Activated CD8-positive, alpha-beta memory T cell treated with anti-CD3 and anti-CD28 coated beads, Interleukin-2, amount 50 U/mL, for 4 hours (primary cell): ENCODE results near the gene CYP21A2.
"Not testable (repeated sequence)": the region's sequence is repeated elsewhere in the genome, so short reads cannot be mapped to it uniquely, and the experiment has no call there.

Experiments
- DNase-seq: peaks from one replicate; pipeline ENCODE4 v3.0.0-alpha.2; 2020

CYP21A2 gene

GRCh38 chr6:32037598-32038524 is at the start of gene CYP21A2:
CYP21A2 (plus strand) TSS chr6:32038415; CDS start chr6:32038423, 8 bp downstream.
- DNase-seq, result not testable (repeated sequence)

DNA sequence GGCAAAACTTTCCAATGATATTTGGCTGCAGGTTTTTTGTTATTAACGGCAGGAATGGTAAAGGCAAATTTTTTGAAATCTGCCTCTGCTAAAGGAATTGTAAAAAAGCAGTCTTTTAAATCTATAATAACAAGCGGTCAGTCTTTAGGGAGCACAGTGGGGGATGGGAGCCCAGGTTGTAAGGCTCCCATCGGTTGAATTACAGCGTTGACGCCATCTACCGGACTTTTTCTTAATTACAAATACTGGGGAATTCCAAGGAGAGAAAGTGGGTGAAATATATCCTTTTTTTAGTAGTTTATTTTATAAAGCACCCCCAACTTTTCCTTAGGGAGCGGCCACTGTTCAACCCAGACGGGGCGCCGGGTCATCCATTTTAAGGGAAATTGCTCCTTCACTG is 48.9 kb upstream of the CYP21A2 start:
- DNase-seq, result not testable (repeated sequence)

DNA sequence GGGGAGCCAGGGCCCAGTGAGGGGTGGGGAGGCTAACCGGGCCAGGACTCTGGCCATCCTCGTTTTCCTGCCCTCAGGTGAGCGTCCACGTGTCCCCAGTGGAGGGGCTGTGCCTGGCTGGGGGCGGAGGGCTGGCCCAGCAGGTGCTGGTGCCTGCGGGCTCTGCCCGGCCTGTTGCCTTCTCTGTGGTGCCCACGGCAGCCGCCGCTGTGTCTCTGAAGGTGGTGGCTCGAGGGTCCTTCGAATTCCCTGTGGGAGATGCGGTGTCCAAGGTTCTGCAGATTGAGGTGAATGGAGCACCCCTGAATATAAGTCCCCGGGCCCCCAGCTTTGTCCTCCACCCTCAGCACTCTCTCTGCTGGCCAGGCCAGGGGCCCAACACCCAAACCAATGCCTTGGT is 43.8 kb upstream of the CYP21A2 start:
- not testable (repeated sequence) for DNase-seq

DNA sequence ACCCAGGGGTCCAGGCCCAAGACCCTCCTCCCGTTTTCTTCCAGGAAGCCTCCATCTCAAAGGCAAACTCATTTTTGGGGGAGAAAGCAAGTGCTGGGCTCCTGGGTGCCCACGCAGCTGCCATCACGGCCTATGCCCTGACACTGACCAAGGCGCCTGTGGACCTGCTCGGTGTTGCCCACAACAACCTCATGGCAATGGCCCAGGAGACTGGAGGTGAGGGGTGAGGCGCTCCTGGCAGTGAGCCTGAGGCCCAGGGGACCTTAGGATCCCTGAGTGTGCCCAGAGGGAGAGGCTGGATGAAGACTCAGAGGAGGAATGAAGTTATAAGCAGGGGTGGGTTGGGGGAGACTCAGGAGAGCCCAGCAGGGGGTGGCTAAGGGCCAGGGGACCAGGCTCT is 41.8 kb upstream of the CYP21A2 start:
- DNase-seq, result not testable (repeated sequence)

DNA sequence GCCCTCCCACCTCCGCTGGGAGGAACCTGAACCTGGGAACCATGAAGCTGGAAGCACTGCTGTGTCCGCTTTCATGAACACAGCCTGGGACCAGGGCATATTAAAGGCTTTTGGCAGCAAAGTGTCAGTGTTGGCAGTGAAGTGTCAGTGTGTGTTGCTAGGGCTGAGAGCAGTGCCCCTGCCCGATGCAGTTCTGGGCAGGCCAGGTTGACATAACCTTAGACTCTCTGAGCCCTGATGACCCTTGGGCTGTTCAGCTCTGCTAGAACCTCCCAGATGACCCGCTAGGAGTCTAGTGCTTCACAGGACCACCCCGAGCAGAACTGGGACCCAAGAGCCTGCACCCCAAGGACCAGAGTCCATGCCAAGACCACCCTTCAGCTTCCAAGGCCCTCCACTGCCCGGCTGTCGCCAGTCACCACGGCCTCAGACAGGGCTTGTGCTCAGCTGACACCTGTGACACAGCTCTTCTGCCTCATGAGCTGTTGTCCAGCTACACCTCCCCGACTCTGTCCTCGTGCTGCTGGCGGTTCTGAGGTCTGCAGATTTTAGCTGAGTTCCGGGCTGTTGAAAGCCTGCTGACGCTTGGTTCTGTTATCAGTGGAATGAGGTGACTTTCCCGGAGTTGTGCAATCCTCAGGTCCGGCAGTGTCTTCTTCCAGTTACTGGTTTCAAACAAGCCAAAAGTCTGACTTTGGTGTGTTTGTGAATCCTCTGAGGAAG is 35.5 kb upstream of the CYP21A2 start:
- not testable (repeated sequence) for DNase-seq

DNA sequence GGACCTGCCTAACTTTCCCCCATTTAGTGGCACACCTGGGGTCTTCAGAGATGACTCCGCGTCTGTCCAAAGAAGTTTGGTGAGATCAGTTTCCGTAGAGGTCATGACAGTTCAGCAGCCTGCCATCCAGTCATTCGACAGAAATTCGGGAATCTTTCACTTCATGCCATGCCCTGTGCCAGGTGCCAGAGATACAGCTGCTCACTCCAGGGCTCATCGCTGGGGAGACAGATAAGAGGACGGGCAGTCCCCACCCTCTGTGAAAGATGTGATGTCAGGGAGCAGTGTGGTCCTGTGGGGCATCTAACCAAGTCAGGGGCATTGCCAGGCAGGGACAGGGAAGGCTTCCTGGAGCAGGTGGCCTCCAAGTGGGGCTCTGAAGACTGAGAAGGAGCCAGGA is 34.9 kb upstream of the CYP21A2 start:
- not testable (repeated sequence) for DNase-seq

DNA sequence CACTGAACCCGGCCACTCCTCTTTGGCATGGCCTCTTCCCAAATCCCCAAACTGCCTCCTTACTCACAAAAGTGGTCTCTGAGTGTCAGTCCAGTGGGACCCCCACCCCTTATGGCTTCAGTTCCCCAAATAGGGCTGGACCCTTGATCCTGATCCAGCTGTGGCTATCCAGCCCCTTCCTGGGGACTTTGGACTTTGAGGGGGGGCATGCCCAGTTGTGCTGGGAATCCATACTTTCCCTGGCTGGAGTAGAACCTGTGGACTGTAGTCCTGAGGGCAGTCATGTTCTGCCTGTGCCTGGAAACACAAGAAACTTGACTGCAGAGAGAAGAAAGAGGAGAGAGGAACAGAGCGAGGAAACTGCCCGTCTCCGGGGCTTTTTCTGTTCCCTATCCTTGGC is 33.8 kb upstream of the CYP21A2 start:
- not testable (repeated sequence) for DNase-seq

DNA sequence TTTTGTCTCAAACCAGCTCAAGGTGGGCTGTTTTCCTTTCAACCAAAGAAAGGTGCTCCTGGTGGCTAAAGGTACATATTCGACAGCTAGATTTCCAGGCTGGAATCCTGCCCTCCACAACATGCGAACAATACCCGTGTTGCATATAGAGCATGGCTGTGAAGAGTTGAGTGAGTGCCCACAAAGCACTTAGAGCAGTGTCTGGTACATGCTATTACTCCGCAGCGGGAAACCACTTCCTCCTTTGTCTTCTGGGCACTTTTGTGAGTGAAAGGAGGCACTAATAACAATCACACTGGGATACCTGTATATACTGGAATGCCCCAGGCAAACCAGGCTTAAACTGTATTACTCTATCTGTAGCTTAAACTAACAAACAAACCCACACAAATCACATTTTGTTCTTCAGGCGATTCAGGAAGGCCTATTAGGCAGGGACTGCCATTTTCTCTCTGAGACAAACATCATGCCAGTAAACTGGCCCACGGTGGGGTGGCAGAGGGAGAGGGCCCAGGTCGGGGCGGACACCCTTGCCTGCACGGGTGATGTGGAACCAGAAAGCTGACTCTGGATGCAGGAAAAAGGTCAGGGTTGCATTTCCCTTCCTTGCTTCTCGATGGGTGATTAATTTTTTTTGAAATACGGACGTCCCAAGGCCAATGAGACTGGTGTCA is 33.2 kb upstream of the CYP21A2 start:
- not testable (repeated sequence) for DNase-seq

GRCh38 chr6:32005538-32005880 is 32.7 kb upstream of the CYP21A2 start:
- peak; percentile 4 for DNase-seq

DNA sequence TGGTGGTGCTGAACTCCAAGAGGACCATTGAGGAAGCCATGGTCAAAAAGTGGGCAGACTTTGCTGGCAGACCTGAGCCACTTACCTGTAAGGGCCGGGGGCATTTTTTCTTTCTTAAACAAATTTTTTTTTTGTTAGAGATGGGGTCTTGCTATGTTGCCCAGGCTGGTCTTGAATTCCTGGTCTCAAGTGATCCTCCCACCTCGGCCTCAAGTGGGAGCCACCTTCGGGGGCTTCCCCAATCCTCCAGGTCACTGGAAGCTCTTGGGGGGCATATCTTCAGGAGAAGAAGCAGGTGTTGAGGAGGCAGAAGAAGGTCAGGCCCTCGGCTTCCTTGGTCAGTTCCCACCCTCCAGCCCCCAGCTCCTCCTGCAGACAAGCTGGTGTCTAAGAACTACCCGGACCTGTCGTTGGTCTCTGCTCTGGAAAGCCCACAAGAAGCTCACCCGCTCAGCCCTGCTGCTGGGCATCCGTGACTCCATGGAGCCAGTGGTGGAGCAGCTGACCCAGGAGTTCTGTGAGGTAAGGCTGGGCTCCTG is 32.2 kb upstream of the CYP21A2 start:
- peak; percentile 4 for DNase-seq

DNA sequence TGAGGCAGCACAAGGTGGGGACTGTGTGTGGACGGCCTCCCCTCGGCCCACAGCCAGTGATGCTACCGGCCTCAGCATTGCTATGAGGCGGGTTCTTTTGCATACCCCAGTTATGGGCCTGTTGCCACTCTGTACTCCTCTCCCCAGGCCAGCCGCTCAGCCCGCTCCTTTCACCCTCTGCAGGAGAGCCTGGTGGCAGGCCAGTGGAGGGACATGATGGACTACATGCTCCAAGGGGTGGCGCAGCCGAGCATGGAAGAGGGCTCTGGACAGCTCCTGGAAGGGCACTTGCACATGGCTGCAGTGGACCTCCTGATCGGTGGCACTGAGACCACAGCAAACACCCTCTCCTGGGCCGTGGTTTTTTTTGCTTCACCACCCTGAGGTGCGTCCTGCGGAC is 31.1 kb upstream of the CYP21A2 start:
- DNase-seq, result peak; percentile 2

GRCh38 chr6:32008037-32008436 is 30.2 kb upstream of the CYP21A2 start:
- DNase-seq, result not testable (repeated sequence)

DNA sequence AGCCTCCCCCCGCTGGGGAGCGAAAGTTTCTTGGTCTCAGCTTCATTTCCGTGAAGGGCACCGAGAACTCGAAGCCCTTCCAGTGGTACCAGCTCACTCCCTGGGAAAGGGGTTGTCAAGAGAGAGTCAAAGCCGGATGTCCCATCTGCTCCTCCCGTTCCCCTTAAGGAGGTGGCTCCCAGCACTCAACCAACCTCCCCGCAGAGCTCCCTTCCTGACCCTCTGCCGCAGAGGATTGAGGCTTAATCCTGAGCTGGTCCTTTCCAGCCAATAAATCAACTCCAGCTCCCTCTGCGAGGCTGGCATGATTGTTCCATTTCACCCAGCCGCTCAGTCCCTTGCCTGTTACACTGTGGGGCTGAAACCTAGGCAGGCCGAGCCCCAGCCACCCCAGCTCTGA is 29.6 kb upstream of the CYP21A2 start:
- peak; percentile 4 for DNase-seq

DNA sequence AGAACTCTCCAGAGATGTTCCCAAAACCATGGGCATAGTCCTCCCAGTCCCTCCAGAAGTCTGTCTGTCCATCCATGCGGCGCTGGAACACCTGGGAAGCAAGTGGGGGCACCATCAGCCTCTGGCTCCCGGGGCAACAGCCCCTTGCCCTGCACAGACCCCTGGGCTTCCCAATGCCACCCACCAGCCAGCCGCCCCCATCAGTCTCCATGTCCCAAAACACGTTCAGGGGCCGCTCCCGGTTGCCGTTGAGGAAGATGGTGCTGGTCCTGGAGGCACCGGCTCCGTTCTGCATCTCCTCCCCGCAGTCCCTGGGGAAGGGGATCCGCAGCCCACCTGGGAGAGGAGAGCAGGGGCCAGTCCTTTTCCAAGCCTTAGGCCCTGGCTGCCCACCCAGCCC is 28.7 kb upstream of the CYP21A2 start:
- DNase-seq, result not testable (repeated sequence)

- DNase-seq, result peak; percentile 5
These were observed 27.2 kb upstream of the CYP21A2 start for GRCh38 chr6:32010856-32011530.

DNA sequence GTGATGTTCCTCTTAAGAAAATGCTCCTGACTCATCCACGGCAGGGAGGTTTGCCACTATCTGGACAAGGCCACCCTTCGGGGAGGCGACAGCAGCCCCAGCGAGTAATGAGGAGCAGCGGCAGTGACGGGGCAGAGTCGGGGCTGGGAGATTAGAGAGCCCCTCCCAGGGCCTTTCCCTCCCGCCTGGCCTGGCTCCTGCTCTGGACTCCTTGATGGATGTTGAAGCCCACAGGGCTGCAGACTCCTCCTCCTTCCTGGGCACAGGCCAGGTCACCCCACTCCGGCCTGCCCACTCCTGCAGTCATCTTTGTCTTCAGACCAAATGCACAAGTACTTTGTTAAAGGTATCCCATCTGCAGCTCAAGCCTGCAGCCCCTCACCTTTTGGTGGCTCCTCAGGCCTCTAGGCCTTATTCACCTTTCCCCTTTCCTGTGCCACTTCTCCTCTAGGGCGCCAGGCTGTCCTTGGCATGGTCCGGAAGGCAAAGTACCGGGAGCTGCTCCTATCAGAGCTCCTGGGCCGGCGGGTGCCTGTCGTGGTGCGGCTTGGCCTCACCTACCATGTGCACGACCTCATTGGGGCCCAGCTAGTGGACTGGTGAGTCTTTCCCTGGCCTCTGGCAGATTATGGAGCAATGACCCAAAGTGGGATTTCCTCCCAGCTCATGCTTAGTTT is 25.1 kb upstream of the CYP21A2 start:
- not testable (repeated sequence) for DNase-seq

GRCh38 chr6:32013738-32014137 is 24.5 kb upstream of the CYP21A2 start:
- not testable (repeated sequence) for DNase-seq

GRCh38 chr6:32014547-32014946 is 23.7 kb upstream of the CYP21A2 start, which contains the start of gene C4B:
C4B (plus strand) TSS chr6:32014795; CDS start chr6:32014846, 51 bp downstream.
- DNase-seq, result not testable (repeated sequence)

- not testable (repeated sequence) for DNase-seq
These were observed 16.1 kb upstream of the CYP21A2 start for GRCh38 chr6:32022100-32022499.

- DNase-seq, result not testable (repeated sequence)
These were observed 9.6 kb upstream of the CYP21A2 start for GRCh38 chr6:32028631-32029030.

DNA sequence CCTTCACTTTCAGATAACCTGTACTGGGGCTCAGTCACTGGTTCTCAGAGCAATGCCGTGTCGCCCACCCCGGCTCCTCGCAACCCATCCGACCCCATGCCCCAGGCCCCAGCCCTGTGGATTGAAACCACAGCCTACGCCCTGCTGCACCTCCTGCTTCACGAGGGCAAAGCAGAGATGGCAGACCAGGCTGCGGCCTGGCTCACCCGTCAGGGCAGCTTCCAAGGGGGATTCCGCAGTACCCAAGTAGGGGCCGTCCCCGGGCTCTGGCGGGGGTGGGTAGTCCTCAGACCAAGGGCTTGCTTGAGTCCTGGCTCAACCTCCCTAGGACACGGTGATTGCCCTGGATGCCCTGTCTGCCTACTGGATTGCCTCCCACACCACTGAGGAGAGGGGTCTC is 8.7 kb upstream of the CYP21A2 start:
- not testable (repeated sequence) for DNase-seq
